ENCODE measurements around the gene FXR1. TPM values are rescaled to one million over a fixed set of nuclear protein-coding genes. Genes with fewer than 3 reads are reported as not detected.

The FXR1 gene
- total RNA-seq, 1 experiment from 2014 or later: 219 TPM

- ChIA-PET CTCF (no interaction called here), POLR2A (ENCODE audit: low non-redundant PET) (no interaction called here)
- DNase-seq (ENCODE audit: low spot score): no peak
- no peak for TF ChIP-seq CTCF (conservative IDR thresholded peaks at IDR 0.05; ENCODE audit: low read depth, low read length)
- TF ChIP-seq EZH2 (IDR thresholded peaks at IDR 0.05; ENCODE audit: borderline replicate concordance, low read depth, low read length, poor library complexity, severe bottlenecking): no peak
- Histone ChIP-seq H3K36me3 (ENCODE audit: insufficient read depth, low read length, poor library complexity, severe bottlenecking) (peaks cover 23% of the 10 kb centered on the region), H3K9me3 (ENCODE audit: low read depth, low read length, poor library complexity, severe bottlenecking) (no peaks in the 10 kb centered on the region), H3K4me1 (ENCODE audit: insufficient read depth, low read length, poor library complexity, severe bottlenecking) (peaks cover 15% of the 10 kb centered on the region), H3K4me3 (ENCODE audit: low read depth, low read length, poor library complexity, severe bottlenecking) (no peak overlapping the region), H3K27ac (ENCODE audit: low read depth, low read length, poor library complexity, severe bottlenecking) (no peak overlapping the region), H3K27me3 (replicated peaks; ENCODE audit: insufficient read depth, low read depth, low read length, poor library complexity) (no peaks in the 10 kb centered on the region)
- no TSS peak for BruUV-seq (replicated peaks)
- intact Hi-C loops (cut with micrococcal nuclease; ENCODE audit: unreplicated experiment): no loop called here
Measured at GRCh38 chr3:180918542-180918941, 6.1 kb downstream of the FXR1 start.

- ChIA-PET CTCF (no interaction called here), POLR2A (ENCODE audit: low non-redundant PET) (no interaction called here)
- intact Hi-C loops (cut with micrococcal nuclease; ENCODE audit: unreplicated experiment): loop anchor here (5.0 kb wide), 1 partner anchor 35 kb away; no protein-coding TSS in a partner anchor
- H3K9me3 ChIP-seq (ENCODE audit: low read depth, low read length, poor library complexity, severe bottlenecking): peaks cover 2% of the 10 kb centered on the region
- peaks cover 3% of the 10 kb centered on the region for H3K36me3 ChIP-seq (ENCODE audit: insufficient read depth, low read length, poor library complexity, severe bottlenecking)
- no peak for TF ChIP-seq CTCF (conservative IDR thresholded peaks at IDR 0.05; ENCODE audit: low read depth, low read length)
- TF ChIP-seq EZH2 (IDR thresholded peaks at IDR 0.05; ENCODE audit: borderline replicate concordance, low read depth, low read length, poor library complexity, severe bottlenecking): no peak
- no peaks in the 10 kb centered on the region for H3K27me3 ChIP-seq (replicated peaks; ENCODE audit: insufficient read depth, low read depth, low read length, poor library complexity)
- H3K27ac ChIP-seq (ENCODE audit: low read depth, low read length, poor library complexity, severe bottlenecking): no peak overlapping the region
- no peak overlapping the region for H3K4me3 ChIP-seq (ENCODE audit: low read depth, low read length, poor library complexity, severe bottlenecking)
- no TSS peak for BruUV-seq (replicated peaks)
- DNase-seq (ENCODE audit: low spot score): no peak
- H3K4me1 ChIP-seq (ENCODE audit: insufficient read depth, low read length, poor library complexity, severe bottlenecking): peaks cover 3% of the 10 kb centered on the region
Measured at GRCh38 chr3:180922242-180922641, 9.8 kb downstream of the FXR1 start.

GRCh38 chr3:180923561-180923960 lies 11.1 kb downstream of the FXR1 start:
- no TSS peak for BruUV-seq (replicated peaks)
- Histone ChIP-seq H3K27ac (ENCODE audit: low read depth, low read length, poor library complexity, severe bottlenecking) (no peak overlapping the region), H3K27me3 (replicated peaks; ENCODE audit: insufficient read depth, low read depth, low read length, poor library complexity) (no peaks in the 10 kb centered on the region), H3K4me3 (ENCODE audit: low read depth, low read length, poor library complexity, severe bottlenecking) (no peak overlapping the region), H3K36me3 (ENCODE audit: insufficient read depth, low read length, poor library complexity, severe bottlenecking) (peaks cover 5% of the 10 kb centered on the region), H3K9me3 (ENCODE audit: low read depth, low read length, poor library complexity, severe bottlenecking) (peaks cover 5% of the 10 kb centered on the region), H3K4me1 (ENCODE audit: insufficient read depth, low read length, poor library complexity, severe bottlenecking) (peaks cover 3% of the 10 kb centered on the region)
- no peak for DNase-seq (ENCODE audit: low spot score)
- ChIA-PET POLR2A (ENCODE audit: low non-redundant PET) (no interaction called here), CTCF (no interaction called here)
- intact Hi-C loops (cut with micrococcal nuclease; ENCODE audit: unreplicated experiment): loop anchor here (5.0 kb wide), 1 partner anchor 34 kb away; no protein-coding TSS in a partner anchor
- TF ChIP-seq CTCF (conservative IDR thresholded peaks at IDR 0.05; ENCODE audit: low read depth, low read length) (no peak), EZH2 (IDR thresholded peaks at IDR 0.05; ENCODE audit: borderline replicate concordance, low read depth, low read length, poor library complexity, severe bottlenecking) (no peak)

Data from A673 (cell line).